IMR-90 (cell line): ENCODE results near the gene TDRD1. TPM values are rescaled to one million over a fixed set of nuclear protein-coding genes. Genes with fewer than 3 reads are reported as not detected.

Source experiments
- ATAC-seq: fragments of 200-7000 bp; cut with Tn5 transposase; 2 replicates; pipeline ENCODE4 v1.9.1; 2020; ENCODE audit warnings: low read depth, mild to moderate bottlenecking, moderate library complexity
- BruUV-seq: library from RNA; stranded (reverse); fragments of 400-500 nt; replicated peaks from 2 replicates; lab custom pipeline; 2021; lab: Mats Ljungman, UMichigan
- CTCF ChIA-PET: fragments of 300-600 bp; formaldehyde crosslinking; extraction: SDS; loops from one replicate; lab custom pipeline; 2021; ENCODE audit warnings: antibody characterized with exemption; lab: Yijun Ruan, JAX
- POLR2A ChIA-PET: fragments of 300-600 bp; sonication (Branson Sonifier 250); formaldehyde crosslinking; loops from one replicate; lab custom pipeline; 2022; ENCODE audit warnings: antibody characterized with exemption; ENCODE audit not compliant: unreplicated experiment; lab: Charles Lee
- DNase-seq: peaks from one replicate; pipeline ENCODE4 v3.0.0; 2013
- H2AFZ ChIP-seq: replicated peaks from 2 replicates; pipeline ENCODE3; 2013; ENCODE audit warnings: low read length, mild to moderate bottlenecking; ENCODE audit not compliant: poor library complexity
- H2AK5ac ChIP-seq: 2 replicates; pipeline ENCODE4 v1.6.1; 2013; ENCODE audit warnings: low read depth, low read length, inconsistent platforms
- H2AK9ac ChIP-seq: replicated peaks from 2 replicates; pipeline ENCODE3; 2013; ENCODE audit warnings: mild to moderate bottlenecking, low read depth, low read length, moderate library complexity; ENCODE audit not compliant: poor library complexity
- H2BK120ac ChIP-seq: 2 replicates; pipeline ENCODE4 v1.6.1; 2013; ENCODE audit warnings: low read depth, low read length, inconsistent platforms
- H2BK15ac ChIP-seq: 3 replicates; pipeline ENCODE4 v1.6.1; 2013; ENCODE audit warnings: low read depth, low read length, inconsistent platforms
- H2BK20ac ChIP-seq: 2 replicates; pipeline ENCODE4 v1.6.1; 2013; ENCODE audit warnings: low read depth, mild to moderate bottlenecking, inconsistent platforms, low read length, moderate library complexity
- H2BK5ac ChIP-seq: 2 replicates; pipeline ENCODE4 v1.6.1; 2013; ENCODE audit warnings: mild to moderate bottlenecking, low read depth, low read length, inconsistent platforms; ENCODE audit not compliant: poor library complexity, severe bottlenecking
- H3K14ac ChIP-seq: replicated peaks from 2 replicates; pipeline ENCODE4 v1.6.1; 2013; ENCODE audit warnings: low read depth, low read length, inconsistent platforms
- H3K18ac ChIP-seq: 2 replicates; pipeline ENCODE4 v1.6.1; 2013; ENCODE audit warnings: low read depth, low read length, control low read depth
- H3K23ac ChIP-seq: 2 replicates; pipeline ENCODE4 v1.6.1; 2013; ENCODE audit warnings: low read depth, low read length, inconsistent platforms
- H3K27ac ChIP-seq: 2 replicates; pipeline ENCODE4 v1.5.1; 2013; ENCODE audit warnings: mild to moderate bottlenecking, control low read depth, low read length; ENCODE audit not compliant: insufficient read depth
- H3K27me3 ChIP-seq: 2 replicates; pipeline ENCODE4 v1.6.1; 2013; ENCODE audit warnings: low read length; ENCODE audit not compliant: control insufficient read depth, insufficient read depth
- H3K36me3 ChIP-seq: 2 replicates; pipeline ENCODE4 v1.6.1; 2013; ENCODE audit warnings: low read length, mixed read lengths; ENCODE audit not compliant: control insufficient read depth, insufficient read depth
- H3K4ac ChIP-seq: 2 replicates; pipeline ENCODE4 v1.6.1; 2013; ENCODE audit warnings: low read depth, low read length, inconsistent platforms
- H3K4me1 ChIP-seq: 2 replicates; pipeline ENCODE4 v1.6.1; 2013; ENCODE audit warnings: low read length, mixed read lengths; ENCODE audit not compliant: control insufficient read depth, insufficient read depth
- H3K4me2 ChIP-seq: 2 replicates; pipeline ENCODE4 v1.6.1; 2013; ENCODE audit warnings: low read depth, mild to moderate bottlenecking, control low read depth, low read length, moderate library complexity
- H3K4me3 ChIP-seq: 2 replicates; pipeline ENCODE4 v1.5.1; 2013; ENCODE audit warnings: low read depth, mild to moderate bottlenecking, control low read depth, low read length, moderate library complexity; ENCODE audit not compliant: insufficient read depth
- H3K56ac ChIP-seq: 2 replicates; pipeline ENCODE4 v1.6.1; 2013; ENCODE audit warnings: low read length, inconsistent platforms; ENCODE audit not compliant: insufficient read depth; ENCODE audit errors: extremely low read depth
- H3K79me1 ChIP-seq, 2 experiments: 2 replicates each; pipeline ENCODE4 v1.6.1; 2013; ENCODE audit warnings: low read length in 2 of 2, inconsistent platforms in 1 of 2, low read depth in 1 of 2
- H3K9ac ChIP-seq: 2 replicates; pipeline ENCODE4 v1.6.1; 2013; ENCODE audit warnings: low read depth, low read length, control low read depth
- H3K9me1 ChIP-seq: 2 replicates; pipeline ENCODE4 v1.6.1; 2013; ENCODE audit warnings: low read length, inconsistent platforms; ENCODE audit not compliant: insufficient read depth
- H3K9me3 ChIP-seq: 2 replicates; pipeline ENCODE4 v1.6.1; 2013; ENCODE audit warnings: low read length; ENCODE audit not compliant: control insufficient read depth, insufficient read depth
- H4K20me1 ChIP-seq: 2 replicates; pipeline ENCODE4 v1.6.1; 2013; ENCODE audit warnings: low read length, inconsistent platforms; ENCODE audit not compliant: insufficient read depth
- H4K5ac ChIP-seq: 2 replicates; pipeline ENCODE4 v1.6.1; 2013; ENCODE audit warnings: mild to moderate bottlenecking, low read depth, low read length, control low read depth
- H4K8ac ChIP-seq, 2 experiments: 2 replicates each; pipeline ENCODE4 v1.6.1; 2013; ENCODE audit warnings: low read depth in 2 of 2, low read length in 2 of 2, control low read depth in 1 of 2, inconsistent platforms in 1 of 2
- H4K91ac ChIP-seq: 2 replicates; pipeline ENCODE4 v1.6.1; 2013; ENCODE audit warnings: low read depth, low read length, inconsistent platforms; ENCODE audit not compliant: insufficient read depth
- MAZ ChIP-seq: IDR thresholded peaks from 2 replicates; pipeline ENCODE4 v1.6.1; 2012; ENCODE audit warnings: low read depth, mild to moderate bottlenecking, low read length, improper control_type of control experiment, moderate library complexity, borderline replicate concordance
- MXI1 ChIP-seq: IDR thresholded peaks from 2 replicates; pipeline ENCODE4 v1.6.1; 2012; ENCODE audit warnings: low read depth, mild to moderate bottlenecking, low read length, moderate library complexity, borderline replicate concordance
- WGBS, 2 experiments: methylation state at CpG; one replicate each; pipeline versions ENCODE4 v1.1.5 to v1.1.7; 2013; ENCODE audit warnings: missing lambda C conversion rate in 2 of 2; ENCODE audit not compliant: insufficient read length in 1 of 2; ENCODE audit errors: extremely low coverage in 2 of 2; 5-methylcytosine and 5-hydroxymethylcytosine counted together
- dilution Hi-C: fragments of 300-500 bp; cut with HindIII; formaldehyde crosslinking; loops from one replicate; pipeline ENCODE4 v1.14.3; 2018; ENCODE audit warnings: low sequenced_read_pairs; ENCODE audit not compliant: unreplicated experiment
- in situ Hi-C: fragments of 300-500 bp; cut with MboI; formaldehyde crosslinking; loops from 3 replicates; pipeline ENCODE4 v1.14.3; 2019; ENCODE audit warnings: low sequenced_read_pairs, inconsistent platforms, mixed read lengths
- intact Hi-C: fragments of 100-400 bp; cut with micrococcal nuclease; formaldehyde crosslinking; loops from 2 replicates; pipeline ENCODE4 v1.10.0; 2022
- polyA plus RNA-seq, 3 experiments: library from polyadenylated mRNA; depleted of rRNA; stranded (reverse); fragments of >200 nt; gene quantifications; 2 replicates each; pipeline ENCODE4 v1.2.3, GENCODE V29; 2012; ENCODE audit warnings: low replicate concordance in 1 of 3
- total RNA-seq: library from RNA; depleted of rRNA; stranded (reverse); fragments of >200 nt; gene quantifications from 2 replicates; pipeline ENCODE4 v1.2.3, GENCODE V29; 2012

The TDRD1 gene
- total and polyA plus RNA-seq, 2 of the 4 experiments (the other 2 are of a cell fraction) = not detected

DNA sequence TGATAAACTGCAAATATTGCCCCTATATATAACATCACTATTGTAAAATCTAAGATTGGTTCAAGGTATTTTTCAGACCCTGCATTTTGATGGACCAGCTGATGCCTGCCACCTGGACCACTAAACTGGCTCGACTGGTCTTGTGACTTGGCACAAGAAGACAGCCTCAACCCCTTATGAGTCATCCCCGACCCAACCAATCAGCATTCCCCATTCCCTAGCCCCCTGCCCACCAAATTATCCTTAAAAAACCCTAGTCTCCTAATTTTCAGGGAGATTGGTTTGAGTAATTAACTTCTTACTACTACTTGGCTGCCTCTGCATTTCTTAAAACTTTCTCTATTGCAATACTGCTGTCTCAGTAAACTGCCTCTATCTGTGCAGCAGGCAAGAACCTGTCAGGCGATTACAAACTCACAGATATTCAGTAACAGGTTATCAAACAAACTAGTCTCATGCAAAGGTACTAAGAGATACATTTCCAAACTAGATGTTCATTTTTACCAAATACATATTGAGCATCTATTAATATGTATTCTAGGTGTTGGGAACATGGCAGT is 10.6 kb upstream of the TDRD1 start:
- H3K4me1 ChIP-seq = no peaks in the 10 kb centered on the region
- H3K27me3 ChIP-seq = no peaks in the 10 kb centered on the region
- no peak overlapping the region for H3K18ac ChIP-seq
- H3K9ac ChIP-seq = no peak overlapping the region
- TF ChIP-seq MXI1 (no peak), MAZ (no peak)
- H3K27ac ChIP-seq = no peak overlapping the region
- H2AK9ac ChIP-seq = no peak overlapping the region
- no peak overlapping the region for H4K5ac ChIP-seq
- H2BK20ac ChIP-seq = no peak overlapping the region
- ATAC-seq (no peak), DNase-seq (no peak)
- no CpG with 5 or more reads among the region's 3 CpGs for WGBS, 2 experiments
- BruUV-seq = no TSS peak
- peaks cover 8 to 30% of the 10 kb centered on the region in 2 experiments for H3K79me1 ChIP-seq
- intact Hi-C loops = no loop called here
- no peak overlapping the region for H4K91ac ChIP-seq
- H3K9me3 ChIP-seq = peaks cover 4% of the 10 kb centered on the region
- H2AFZ ChIP-seq = no peak overlapping the region
- H2BK5ac ChIP-seq = no peak overlapping the region
- H3K56ac ChIP-seq = no peak overlapping the region
- no peak overlapping the region for H3K4me3 ChIP-seq
- H3K4me2 ChIP-seq = no peak overlapping the region
- POLR2A ChIA-PET = no interaction called here
- CTCF ChIA-PET = interaction anchor here (0.9 kb wide), 1 partner anchor 104 kb away, joined by 4 read pairs; no protein-coding TSS in a partner anchor
- no peaks in the 10 kb centered on the region for H3K9me1 ChIP-seq
- H4K20me1 ChIP-seq = no peaks in the 10 kb centered on the region
- no peak overlapping the region for H3K4ac ChIP-seq
- no peak overlapping the region for H2AK5ac ChIP-seq
- no peak overlapping the region for H3K23ac ChIP-seq
- no peaks in the 10 kb centered on the region for H3K36me3 ChIP-seq
- no peak overlapping the region for H2BK15ac ChIP-seq
- H4K8ac ChIP-seq = no peak overlapping the region
- in situ Hi-C loops = no loop called here
- H2BK120ac ChIP-seq = no peak overlapping the region
- dilution Hi-C loops = no loop called here
- no peak overlapping the region for H3K14ac ChIP-seq
